Myocyte (in vitro differentiated cells): ENCODE results near the gene GABBR2. TPM values are rescaled to one million over a fixed set of nuclear protein-coding genes. Genes with fewer than 3 reads are reported as not detected.
A peak's percentile ranks its signal among the peaks of the same experiment; 100 is the strongest.
"Not testable (repeated sequence)": the region's sequence is repeated elsewhere in the genome, so short reads cannot be mapped to it uniquely, and the experiment has no call there.

Experiments used
- DNase-seq: peaks from one replicate; pipeline ENCODE4 v3.0.0-alpha.2; 2012; ENCODE audit warnings: low read depth
- total RNA-seq: library from RNA; depleted of rRNA; stranded (reverse); fragments of >200 nt; gene quantifications from 2 replicates; pipeline ENCODE4 v1.2.3, GENCODE V29; 2014

GABBR2 gene
- total RNA-seq, 1 donor from 2014 or later, result 0.51 TPM

GRCh38 chr9:98686961-98687855 lies 21.5 kb downstream of the GABBR2 start:
- no peak for DNase-seq

GRCh38 chr9:98684816-98685215 lies 23.9 kb downstream of the GABBR2 start:
- not testable (repeated sequence) for DNase-seq

GRCh38 chr9:98678244-98678842 lies 30.4 kb downstream of the GABBR2 start:
- no peak for DNase-seq

- DNase-seq, result no peak
Observed at GRCh38 chr9:98673681-98674080, 35.1 kb downstream of the GABBR2 start.

GRCh38 chr9:98667005-98667640 lies 41.6 kb downstream of the GABBR2 start:
- DNase-seq, result no peak

GRCh38 chr9:98665501-98665900 lies 43.2 kb downstream of the GABBR2 start:
- DNase-seq, result no peak

- no peak for DNase-seq
Observed at GRCh38 chr9:98660541-98660940, 48.2 kb downstream of the GABBR2 start.

- DNase-seq, result no peak
Observed at GRCh38 chr9:98658951-98659351, 49.8 kb downstream of the GABBR2 start.

GRCh38 chr9:98657897-98658296 lies 50.8 kb downstream of the GABBR2 start:
- no peak for DNase-seq

GRCh38 chr9:98656511-98656910 lies 52.2 kb downstream of the GABBR2 start:
- DNase-seq, result no peak

- DNase-seq, result not testable (repeated sequence)
Observed at GRCh38 chr9:98655428-98655827, 53.3 kb downstream of the GABBR2 start.

GRCh38 chr9:98654247-98654646 lies 54.5 kb downstream of the GABBR2 start:
- DNase-seq, result no peak

- no peak for DNase-seq
Observed at GRCh38 chr9:98652741-98653140, 56.0 kb downstream of the GABBR2 start.

GRCh38 chr9:98652302-98652701 lies 56.4 kb downstream of the GABBR2 start:
- DNase-seq, result no peak

- no peak for DNase-seq
Observed at GRCh38 chr9:98647236-98647635, 61.5 kb downstream of the GABBR2 start.

GRCh38 chr9:98644011-98644410 lies 64.7 kb downstream of the GABBR2 start:
- DNase-seq, result peak; percentile 13

GRCh38 chr9:98642661-98643312 lies 65.9 kb downstream of the GABBR2 start:
- no peak for DNase-seq

- DNase-seq, result no peak
Observed at GRCh38 chr9:98641695-98642094, 67.0 kb downstream of the GABBR2 start.

GRCh38 chr9:98640394-98640793 lies 68.3 kb downstream of the GABBR2 start:
- DNase-seq, result no peak

- no peak for DNase-seq
Observed at GRCh38 chr9:98639133-98639532, 69.6 kb downstream of the GABBR2 start.

GRCh38 chr9:98637381-98637780 lies 71.4 kb downstream of the GABBR2 start:
- no peak for DNase-seq

- DNase-seq, result no peak
Observed at GRCh38 chr9:98635374-98635773, 73.4 kb downstream of the GABBR2 start.
